OCI-LY1 (cell line): Measurements from ENCODE around the gene FGR.

Experiments used
- H2AFZ ChIP-seq: fragments of 200-600 bp; sonication (generic), shearing (Covaris generic); 2 replicates; pipeline ENCODE4 v1.6.0; 2014; ENCODE audit warnings: antibody characterized with exemption, mild to moderate bottlenecking, low read length
- H3F3A ChIP-seq: fragments of 200-600 bp; sonication (generic), shearing (Covaris generic); 2 replicates; pipeline ENCODE4 v1.6.0; 2014; ENCODE audit warnings: mild to moderate bottlenecking, antibody characterized with exemption, low read length, moderate library complexity; ENCODE audit not compliant: insufficient read depth
- H3K27ac ChIP-seq: fragments of 200-600 bp; sonication (generic); 2 replicates; pipeline ENCODE4 v1.5.1; 2014; ENCODE audit warnings: low read length, mixed run types, mild to moderate bottlenecking, low read depth; ENCODE audit not compliant: poor library complexity, severe bottlenecking
- H3K27me3 ChIP-seq: fragments of 200-600 bp; sonication (generic); 2 replicates; pipeline ENCODE4 v1.6.0; 2014; ENCODE audit warnings: antibody characterized with exemption, mild to moderate bottlenecking, low read length, moderate library complexity; ENCODE audit not compliant: insufficient read depth
- H3K36me3 ChIP-seq: fragments of 200-600 bp; sonication (generic); 2 replicates; pipeline ENCODE4 v1.6.1; 2014; ENCODE audit warnings: mild to moderate bottlenecking, antibody characterized with exemption, low read length, moderate library complexity, mixed read lengths; ENCODE audit not compliant: insufficient read depth
- H3K4me1 ChIP-seq: fragments of 200-600 bp; sonication (generic); 2 replicates; pipeline ENCODE4 v1.5.1; 2014; ENCODE audit warnings: mild to moderate bottlenecking, low read length, moderate library complexity; ENCODE audit not compliant: insufficient read depth, severe bottlenecking
- H3K4me2 ChIP-seq: fragments of 200-600 bp; sonication (generic), shearing (Covaris generic); 2 replicates; pipeline ENCODE4 v1.6.1; 2014; ENCODE audit warnings: low read length
- H3K4me3 ChIP-seq: fragments of 200-600 bp; sonication (generic); 2 replicates; pipeline ENCODE4 v1.5.1; 2014; ENCODE audit warnings: low read length, low read depth, mild to moderate bottlenecking, mixed read lengths; ENCODE audit not compliant: poor library complexity, severe bottlenecking
- H3K79me2 ChIP-seq: fragments of 200-600 bp; shearing (Covaris generic); 2 replicates; pipeline ENCODE4 v1.6.1; 2016; ENCODE audit warnings: mixed run types, low read length, mixed read lengths; ENCODE audit not compliant: insufficient read depth
- H3K9ac ChIP-seq: fragments of 200-600 bp; sonication (generic), shearing (Covaris generic); 2 replicates; pipeline ENCODE4 v1.6.1; 2014; ENCODE audit warnings: mild to moderate bottlenecking, low read length, mixed read lengths
- H3K9me2 ChIP-seq: fragments of 200-600 bp; sonication (generic), shearing (Covaris generic); 2 replicates; pipeline ENCODE4 v1.6.1; 2014; ENCODE audit warnings: low read depth, mild to moderate bottlenecking, low read length, mixed read lengths
- H3K9me3 ChIP-seq: fragments of 200-600 bp; shearing (Covaris generic); 2 replicates; pipeline ENCODE4 v1.6.1; 2014; ENCODE audit warnings: low read length, mixed read lengths
- H4K20me1 ChIP-seq: fragments of 200-600 bp; sonication (generic), shearing (Covaris generic); 2 replicates; pipeline ENCODE4 v1.6.0; 2016; ENCODE audit warnings: mild to moderate bottlenecking, low read length; ENCODE audit not compliant: insufficient read depth
- EZH2 ChIP-seq: fragments of 200-600 bp; sonication (generic), shearing (Covaris generic); IDR thresholded peaks from 2 replicates; pipeline ENCODE4 v1.8.0; 2017; ENCODE audit warnings: borderline replicate concordance, mixed run types, mild to moderate bottlenecking, antibody characterized with exemption, low read length, moderate library complexity, mixed read lengths
- TF ChIP-seq, protein P1 (sequence below): fragments of 200-600 bp; sonication (generic), shearing (Covaris generic); IDR thresholded peaks from 2 replicates; pipeline ENCODE4 v1.5.1; 2017; ENCODE audit warnings: mild to moderate bottlenecking, antibody characterized with exemption, low read length, moderate library complexity, mixed read lengths

Gene FGR

DNA sequence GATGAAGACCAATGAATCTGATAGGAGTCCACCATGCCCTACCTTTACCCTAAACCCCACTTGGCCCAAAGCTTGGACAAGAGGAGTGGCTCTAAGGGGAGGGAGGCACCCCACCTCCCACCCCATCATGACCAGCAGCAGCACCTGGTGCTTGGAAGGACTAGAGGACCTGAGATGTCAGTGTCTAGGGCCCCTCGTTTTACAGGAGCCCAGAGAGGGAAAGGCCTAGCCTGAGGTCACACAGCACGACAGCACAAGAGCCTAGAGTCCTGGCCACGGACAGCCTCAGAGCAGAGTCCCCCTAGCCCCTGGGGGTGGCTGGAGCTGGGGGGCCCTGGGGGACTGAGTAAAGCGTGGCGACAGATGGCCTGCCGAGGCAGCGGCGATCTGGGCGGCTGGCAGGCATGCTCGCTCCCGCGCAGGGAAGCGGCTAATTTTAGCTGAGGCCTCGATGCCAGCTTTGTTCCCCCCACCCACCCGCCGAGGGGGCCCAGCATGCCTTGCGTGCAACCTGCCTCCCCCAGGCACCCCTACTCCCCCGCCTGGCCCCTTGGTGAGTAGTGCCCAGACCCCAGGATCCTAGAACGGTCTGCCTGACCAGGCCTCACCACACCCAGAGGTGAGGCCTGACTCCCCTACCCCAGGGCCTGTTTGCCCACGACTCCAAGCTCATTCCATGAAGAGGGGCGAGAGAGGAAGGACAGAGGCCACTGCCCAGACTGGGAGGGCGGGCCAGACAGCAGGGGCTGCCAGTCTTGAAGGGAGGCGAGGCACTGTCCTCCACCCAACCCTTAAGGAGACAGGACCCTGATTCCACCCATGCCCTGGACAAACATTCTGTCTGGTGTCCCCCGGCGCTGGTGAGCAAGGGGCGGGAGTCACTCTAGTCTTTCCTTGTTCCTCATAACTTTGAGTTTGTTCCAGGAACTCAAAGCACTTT, 70.0 kb downstream of the FGR start:
- H3K27ac ChIP-seq, result no peak overlapping the region
- no peak for TF ChIP-seq EZH2
- TF ChIP-seq, protein P1, sequence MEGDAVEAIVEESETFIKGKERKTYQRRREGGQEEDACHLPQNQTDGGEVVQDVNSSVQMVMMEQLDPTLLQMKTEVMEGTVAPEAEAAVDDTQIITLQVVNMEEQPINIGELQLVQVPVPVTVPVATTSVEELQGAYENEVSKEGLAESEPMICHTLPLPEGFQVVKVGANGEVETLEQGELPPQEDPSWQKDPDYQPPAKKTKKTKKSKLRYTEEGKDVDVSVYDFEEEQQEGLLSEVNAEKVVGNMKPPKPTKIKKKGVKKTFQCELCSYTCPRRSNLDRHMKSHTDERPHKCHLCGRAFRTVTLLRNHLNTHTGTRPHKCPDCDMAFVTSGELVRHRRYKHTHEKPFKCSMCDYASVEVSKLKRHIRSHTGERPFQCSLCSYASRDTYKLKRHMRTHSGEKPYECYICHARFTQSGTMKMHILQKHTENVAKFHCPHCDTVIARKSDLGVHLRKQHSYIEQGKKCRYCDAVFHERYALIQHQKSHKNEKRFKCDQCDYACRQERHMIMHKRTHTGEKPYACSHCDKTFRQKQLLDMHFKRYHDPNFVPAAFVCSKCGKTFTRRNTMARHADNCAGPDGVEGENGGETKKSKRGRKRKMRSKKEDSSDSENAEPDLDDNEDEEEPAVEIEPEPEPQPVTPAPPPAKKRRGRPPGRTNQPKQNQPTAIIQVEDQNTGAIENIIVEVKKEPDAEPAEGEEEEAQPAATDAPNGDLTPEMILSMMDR, result no peak
- H3K9ac ChIP-seq, result no peak overlapping the region
- H3K4me1 ChIP-seq, result peaks cover 16% of the 10 kb centered on the region
- no peaks in the 10 kb centered on the region for H3K9me2 ChIP-seq
- H3K27me3 ChIP-seq, result no peaks in the 10 kb centered on the region
- H3F3A ChIP-seq, result no peaks in the 10 kb centered on the region
- no peaks in the 10 kb centered on the region for H3K79me2 ChIP-seq
- H2AFZ ChIP-seq, result no peak overlapping the region
- H3K4me3 ChIP-seq, result no peak overlapping the region
- H3K4me2 ChIP-seq, result no peak overlapping the region
- H3K36me3 ChIP-seq, result peaks cover 3% of the 10 kb centered on the region; the same call in 1 of the 2 replicates
- H3K9me3 ChIP-seq, result no peaks in the 10 kb centered on the region
- no peaks in the 10 kb centered on the region for H4K20me1 ChIP-seq

DNA sequence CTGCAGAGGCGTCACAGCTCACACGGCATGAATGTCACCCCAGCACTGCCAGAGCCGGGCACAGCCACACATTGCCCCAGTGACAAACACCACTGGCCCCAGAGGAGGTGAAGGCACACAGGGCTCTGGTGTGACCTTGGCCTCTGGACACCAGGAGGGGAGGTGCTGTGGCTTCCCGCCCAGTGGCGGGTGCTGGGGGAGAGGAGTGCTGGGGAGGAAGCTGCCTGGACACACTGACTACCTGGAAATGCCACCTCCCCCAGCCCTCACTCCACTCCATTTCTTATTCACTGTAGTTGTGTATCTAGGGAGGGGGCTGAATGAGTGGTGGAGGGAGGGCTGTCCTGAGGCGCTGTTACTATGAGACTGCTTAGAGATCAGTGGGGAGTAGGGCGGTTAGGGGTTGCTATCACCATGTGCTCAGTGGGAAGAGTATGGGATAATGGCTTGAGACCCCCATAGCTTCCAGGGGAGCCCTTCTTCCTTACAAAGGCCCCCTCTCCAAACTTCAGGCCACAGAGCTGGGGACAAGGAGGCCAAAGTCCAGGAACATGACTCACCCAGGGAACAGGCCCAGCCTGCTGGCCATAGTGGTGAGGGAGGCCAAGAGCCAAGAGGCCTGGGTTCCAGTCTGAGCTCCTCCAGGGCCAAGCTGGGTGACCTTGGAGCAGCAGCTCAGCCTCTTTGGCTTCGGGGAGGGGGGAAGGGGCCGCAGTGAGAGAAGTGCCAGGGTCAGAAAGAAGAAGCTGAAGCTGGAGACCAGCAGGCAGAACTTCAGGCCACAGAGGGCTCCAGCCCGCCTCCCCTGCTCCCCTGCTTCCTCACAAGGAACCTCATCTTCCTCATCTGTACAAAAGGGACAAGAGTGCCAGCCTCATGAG, 71.2 kb downstream of the FGR start:
- no peaks in the 10 kb centered on the region for H3K79me2 ChIP-seq
- no peak overlapping the region for H3K4me3 ChIP-seq
- H3K27ac ChIP-seq, result no peak overlapping the region
- no peak overlapping the region for H3K9ac ChIP-seq
- no peaks in the 10 kb centered on the region for H3F3A ChIP-seq
- H2AFZ ChIP-seq, result no peak overlapping the region
- no peaks in the 10 kb centered on the region for H3K9me3 ChIP-seq
- no peaks in the 10 kb centered on the region for H3K9me2 ChIP-seq
- no peak for TF ChIP-seq EZH2
- TF ChIP-seq, protein P1, result no peak
- no peaks in the 10 kb centered on the region for H4K20me1 ChIP-seq
- H3K4me1 ChIP-seq, result peaks cover 13% of the 10 kb centered on the region
- no peaks in the 10 kb centered on the region for H3K27me3 ChIP-seq
- H3K36me3 ChIP-seq, result peaks cover 3% of the 10 kb centered on the region; the same call in 1 of the 2 replicates
- no peak overlapping the region for H3K4me2 ChIP-seq

DNA sequence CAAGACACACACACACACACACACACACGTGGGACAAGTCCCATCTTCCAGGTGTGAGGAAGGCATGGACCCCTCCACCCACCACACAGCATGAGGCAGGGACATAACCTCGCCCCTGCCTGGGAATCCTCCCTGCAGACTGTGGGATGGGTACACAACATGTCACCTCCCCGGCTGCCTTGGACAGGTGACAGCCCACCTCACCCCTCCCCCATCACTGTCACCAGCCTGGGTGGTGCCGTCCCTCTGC, 71.7 kb downstream of the FGR start:
- Histone ChIP-seq H3K9me3 (no peaks in the 10 kb centered on the region), H3K27ac (no peak overlapping the region), H3K4me1 (peaks cover 8% of the 10 kb centered on the region), H3K9ac (no peak overlapping the region), H3K4me3 (no peak overlapping the region), H3F3A (no peaks in the 10 kb centered on the region), H3K79me2 (no peaks in the 10 kb centered on the region), H3K27me3 (no peaks in the 10 kb centered on the region), H3K9me2 (no peaks in the 10 kb centered on the region), H3K36me3 (peaks cover 3% of the 10 kb centered on the region; the same call in 1 of the 2 replicates), H3K4me2 (no peak overlapping the region), H4K20me1 (no peaks in the 10 kb centered on the region), H2AFZ (no peak overlapping the region)
- TF ChIP-seq EZH2, result no peak
- TF ChIP-seq, protein P1, result no peak
